Measurements from ENCODE around the gene ZNF609. TPM values are rescaled to one million over a fixed set of nuclear protein-coding genes. Genes with fewer than 3 reads are reported as not detected.
A peak's percentile ranks its signal among the peaks of the same experiment; 100 is the strongest.

Gene ZNF609
- 41.2 TPM for total RNA-seq (ENCODE audit: unreplicated experiment)
- long read RNA-seq, partial matches to known transcripts = 2 of 2 reads
- long read RNA-seq, other reads (novel, unspliced or antisense) = 0 of 2 reads

GRCh38 chr15:64460206-64460723 is at the start of gene ZNF609:
Gene ZNF609, plus strand, starts transcription at chr15:64460578. Its CDS starts 38,842 bp downstream, at chr15:64499420.
- no peak for TF ChIP-seq CTCF (IDR thresholded peaks at IDR 0.05; ENCODE audit: unreplicated experiment)
- peak within 1 kb of the TSS; percentile 93 for H3K27ac Mint-ChIP-seq (ENCODE audit: unreplicated experiment)
- peak within 1 kb of the TSS; percentile 97 for H3K4me3 Mint-ChIP-seq (ENCODE audit: unreplicated experiment)
- H3K27me3 Mint-ChIP-seq (ENCODE audit: unreplicated experiment) = peaks cover 14% of the 10 kb centered on the region
- peaks cover 22% of the 10 kb centered on the region for H3K4me1 Mint-ChIP-seq (ENCODE audit: unreplicated experiment)
- DNase-seq (ENCODE audit: low spot score) = peak; percentile 100
- no peaks in the 10 kb centered on the region for H3K9me3 Mint-ChIP-seq (ENCODE audit: unreplicated experiment)
- H3K36me3 Mint-ChIP-seq (ENCODE audit: low read depth, unreplicated experiment) = peaks cover 15% of the 10 kb centered on the region

- Mint-ChIP-seq H3K9me3 (ENCODE audit: unreplicated experiment) (no peaks in the 10 kb centered on the region), H3K4me3 (ENCODE audit: unreplicated experiment) (no peak overlapping the region), H3K4me1 (ENCODE audit: unreplicated experiment) (no peaks in the 10 kb centered on the region), H3K27me3 (ENCODE audit: unreplicated experiment) (no peaks in the 10 kb centered on the region), H3K27ac (ENCODE audit: unreplicated experiment) (peak overlapping the region; percentile 1), H3K36me3 (ENCODE audit: low read depth, unreplicated experiment) (peaks cover 51% of the 10 kb centered on the region)
- DNase-seq (ENCODE audit: low spot score) = no peak
- TF ChIP-seq CTCF (IDR thresholded peaks at IDR 0.05; ENCODE audit: unreplicated experiment) = no peak
These were observed 48.2 kb upstream of the ZNF609 start for GRCh38 chr15:64412216-64412615.

GRCh38 chr15:64422697-64423096 is 37.7 kb upstream of the ZNF609 start:
- no peak for DNase-seq (ENCODE audit: low spot score)
- Mint-ChIP-seq H3K4me3 (ENCODE audit: unreplicated experiment) (no peak overlapping the region), H3K27ac (ENCODE audit: unreplicated experiment) (no peak overlapping the region), H3K36me3 (ENCODE audit: low read depth, unreplicated experiment) (peaks cover 12% of the 10 kb centered on the region), H3K9me3 (ENCODE audit: unreplicated experiment) (no peaks in the 10 kb centered on the region), H3K4me1 (ENCODE audit: unreplicated experiment) (peaks cover 9% of the 10 kb centered on the region), H3K27me3 (ENCODE audit: unreplicated experiment) (no peaks in the 10 kb centered on the region)
- TF ChIP-seq CTCF (IDR thresholded peaks at IDR 0.05; ENCODE audit: unreplicated experiment) = no peak

GRCh38 chr15:64423970-64424369 is 36.4 kb upstream of the ZNF609 start:
- Mint-ChIP-seq H3K36me3 (ENCODE audit: low read depth, unreplicated experiment) (peaks cover 10% of the 10 kb centered on the region), H3K9me3 (ENCODE audit: unreplicated experiment) (no peaks in the 10 kb centered on the region), H3K4me1 (ENCODE audit: unreplicated experiment) (peaks cover 10% of the 10 kb centered on the region), H3K27me3 (ENCODE audit: unreplicated experiment) (no peaks in the 10 kb centered on the region), H3K4me3 (ENCODE audit: unreplicated experiment) (no peak overlapping the region), H3K27ac (ENCODE audit: unreplicated experiment) (no peak overlapping the region)
- TF ChIP-seq CTCF (IDR thresholded peaks at IDR 0.05; ENCODE audit: unreplicated experiment) = no peak
- no peak for DNase-seq (ENCODE audit: low spot score)

- H3K9me3 Mint-ChIP-seq (ENCODE audit: unreplicated experiment) = no peaks in the 10 kb centered on the region
- no peaks in the 10 kb centered on the region for H3K27me3 Mint-ChIP-seq (ENCODE audit: unreplicated experiment)
- TF ChIP-seq CTCF (IDR thresholded peaks at IDR 0.05; ENCODE audit: unreplicated experiment) = no peak
- H3K36me3 Mint-ChIP-seq (ENCODE audit: low read depth, unreplicated experiment) = peaks cover 10% of the 10 kb centered on the region
- no peak for DNase-seq (ENCODE audit: low spot score)
- peaks cover 19% of the 10 kb centered on the region for H3K4me1 Mint-ChIP-seq (ENCODE audit: unreplicated experiment)
- H3K27ac Mint-ChIP-seq (ENCODE audit: unreplicated experiment) = no peak overlapping the region
- H3K4me3 Mint-ChIP-seq (ENCODE audit: unreplicated experiment) = no peak overlapping the region
These were observed 35.2 kb upstream of the ZNF609 start for GRCh38 chr15:64425221-64425620.

All from endothelial cell (in vitro differentiated cells).